K562 (cell line): Measurements from ENCODE around the gene DVL2. TPM values are rescaled to one million over a fixed set of nuclear protein-coding genes. Genes with fewer than 3 reads are reported as not detected.

Source experiments
- ADNP ChIP-seq: fragments of 200-800 bp; sonication (Bioruptor generic); IDR thresholded peaks from 2 replicates; pipeline ENCODE4 v1.6.1; 2016; ENCODE audit warnings: missing genetic modification characterization, missing compliant biosample characterization
- BRCA1 ChIP-seq, 2 experiments: fragments of 450-650 bp in 1 of 2; sonication (generic) in 1 of 2; formaldehyde crosslinking in 1 of 2; IDR thresholded peaks; 2 replicates each; pipeline versions ENCODE4 v1.5.0 to v1.6.1; 2017 to 2020; ENCODE audit warnings: mild to moderate bottlenecking in 1 of 2, missing genetic modification reagents in 1 of 2
- CCNT2 ChIP-seq: IDR thresholded peaks from 2 replicates; pipeline ENCODE4 v1.6.1; 2011; ENCODE audit warnings: borderline replicate concordance, low read depth, mild to moderate bottlenecking, moderate library complexity, mixed read lengths, low read length; ENCODE audit not compliant: insufficient read length; ENCODE audit errors: extremely low read depth
- CHD2 ChIP-seq: IDR thresholded peaks from 2 replicates; pipeline ENCODE4 v1.6.1; 2011; ENCODE audit warnings: low read depth, low read length
- ETV5 ChIP-seq: sonication (generic); formaldehyde crosslinking; IDR thresholded peaks from 2 replicates; pipeline ENCODE4 v1.4.0; 2020; ENCODE audit warnings: low read depth, mild to moderate bottlenecking, missing genetic modification reagents
- FOXJ2 ChIP-seq: fragments of 200-800 bp; sonication (Bioruptor generic); IDR thresholded peaks from 2 replicates; pipeline ENCODE4 v1.6.1; 2016; ENCODE audit warnings: missing genetic modification characterization, missing compliant biosample characterization
- HDAC3 ChIP-seq: fragments of 450-650 bp; IDR thresholded peaks from 2 replicates; pipeline ENCODE4 v1.6.1; 2018; ENCODE audit warnings: borderline replicate concordance, mild to moderate bottlenecking, moderate library complexity; ENCODE audit not compliant: partially characterized antibody
- HNRNPH1 ChIP-seq: fragments of 200-400 bp; formaldehyde crosslinking; optimal IDR thresholded peaks from 2 replicates; pipeline ENCODE3; 2017; ENCODE audit warnings: low read depth, mild to moderate bottlenecking, low read length, moderate library complexity
- IRF2 ChIP-seq: sonication (generic); formaldehyde crosslinking; IDR thresholded peaks from 2 replicates; pipeline ENCODE4 v1.8.1; 2022; ENCODE audit warnings: mild to moderate bottlenecking, missing genetic modification reagents
- KDM1A ChIP-seq, 2 experiments: fragments of 450-650 bp; IDR thresholded peaks; 2 replicates each; pipeline ENCODE4 v1.6.1; 2016; ENCODE audit warnings: mild to moderate bottlenecking in 2 of 2
- KLF10 ChIP-seq: fragments of 250-450 bp; sonication (Bioruptor Pico); IDR thresholded peaks from 2 replicates; pipeline ENCODE4 v1.6.1; 2021; ENCODE audit warnings: matching md5 sums
- MXI1 ChIP-seq: IDR thresholded peaks from 2 replicates; pipeline ENCODE4 v1.6.1; 2011; ENCODE audit warnings: low read depth, mild to moderate bottlenecking, improper control_type of control experiment, low read length
- NONO ChIP-seq, 2 experiments: fragments of 200-400 bp in 1 of 2; fragments of 450-650 bp in 1 of 2; formaldehyde crosslinking in 1 of 2; IDR thresholded peaks; 2 replicates each; pipeline ENCODE4 v1.6.1; 2017; ENCODE audit warnings: low read depth in 2 of 2, mild to moderate bottlenecking in 2 of 2, moderate library complexity in 2 of 2, low read length in 1 of 2
- OTX1 ChIP-seq: fragments of 450-650 bp; formaldehyde crosslinking; IDR thresholded peaks from 2 replicates; pipeline ENCODE4 v1.4.0; 2022; ENCODE audit warnings: mild to moderate bottlenecking
- PCBP2 ChIP-seq: fragments of 200-400 bp; formaldehyde crosslinking; IDR thresholded peaks from 2 replicates; pipeline ENCODE4 v1.6.1; 2018; ENCODE audit warnings: low read length, low read depth, mild to moderate bottlenecking, moderate library complexity; ENCODE audit not compliant: poor library complexity, severe bottlenecking
- RBM22 ChIP-seq: fragments of 200-400 bp; formaldehyde crosslinking; IDR thresholded peaks from 2 replicates; pipeline ENCODE4 v1.6.1; 2018; ENCODE audit warnings: low read length, low read depth; ENCODE audit not compliant: poor library complexity, severe bottlenecking
- SIX5 ChIP-seq, 2 experiments: IDR thresholded peaks; 2 replicates each; pipeline ENCODE4 v1.6.1; 2011; ENCODE audit warnings: low read length in 2 of 2, borderline replicate concordance in 1 of 2, low read depth in 1 of 2, mild to moderate bottlenecking in 1 of 2, moderate library complexity in 1 of 2; ENCODE audit not compliant: insufficient read depth in 1 of 2
- SMAD3 ChIP-seq: fragments of 450-650 bp; formaldehyde crosslinking; conservative IDR thresholded peaks from 2 replicates; pipeline ENCODE4 v1.4.0; 2020; ENCODE audit warnings: mild to moderate bottlenecking
- STAG1 ChIP-seq: sonication (generic); formaldehyde crosslinking; IDR thresholded peaks from 2 replicates; pipeline ENCODE4 v1.5.0; 2020; ENCODE audit warnings: missing genetic modification reagents, borderline replicate concordance
- TOE1 ChIP-seq, 2 experiments: fragments of 450-650 bp in 1 of 2; sonication (generic) in 1 of 2; formaldehyde crosslinking in 1 of 2; IDR thresholded peaks; 2 replicates each; pipeline versions ENCODE4 v1.7.1 to v1.8.0; 2016 to 2022; ENCODE audit warnings: borderline replicate concordance in 2 of 2, mild to moderate bottlenecking in 2 of 2, antibody characterized with exemption in 1 of 2, inconsistent platforms in 1 of 2, low read depth in 1 of 2, missing genetic modification reagents in 1 of 2, moderate library complexity in 1 of 2
- YY1 ChIP-seq, 3 experiments: IDR thresholded peaks; 2 replicates each; pipeline ENCODE4 v1.6.1; 2011; ENCODE audit warnings: low read length in 2 of 3, mild to moderate bottlenecking in 2 of 3, moderate library complexity in 2 of 3, borderline replicate concordance in 1 of 3, control low read depth in 1 of 3, low read depth in 1 of 3; ENCODE audit not compliant: insufficient read depth in 3 of 3, insufficient replicate concordance in 2 of 3, control insufficient read depth in 1 of 3, insufficient read length in 1 of 3; ENCODE audit errors: extremely low read depth in 1 of 3
- ZNF253 ChIP-seq: fragments of 250-450 bp; sonication (Bioruptor Pico); conservative IDR thresholded peaks from 2 replicates; pipeline ENCODE4 v1.6.1; 2021; ENCODE audit warnings: mild to moderate bottlenecking
- ZNF41 ChIP-seq: fragments of 250-450 bp; sonication (Bioruptor Pico); conservative IDR thresholded peaks from 2 replicates; pipeline ENCODE4 v1.4.0; 2020; ENCODE audit warnings: mild to moderate bottlenecking
- ZNF551 ChIP-seq: fragments of 250-450 bp; sonication (Bioruptor Pico); IDR thresholded peaks from 2 replicates; pipeline ENCODE4 v1.5.0; 2021; ENCODE audit warnings: mild to moderate bottlenecking, moderate library complexity
- ZNF766 ChIP-seq: fragments of 200-800 bp; sonication (Bioruptor generic); conservative IDR thresholded peaks from 2 replicates; pipeline ENCODE4 v1.6.1; 2016; ENCODE audit warnings: missing genetic modification characterization, missing compliant biosample characterization
- polyA plus RNA-seq, 8 experiments: library from polyadenylated mRNA; depleted of rRNA in 4 of 8; stranded (reverse) in 5 of 8; unstranded in 3 of 8; fragments of >200 nt; fragmentation: Nextera tagmentation in 2 of 8; fragmentation: Illumina TruSeq in 1 of 8; extraction: Ambion mirVana in 2 of 8; extraction: Trizol in 1 of 8; gene quantifications; 2 replicates each; pipeline versions ENCODE4 v1.2.1 to v1.2.3, GENCODE V29; 2011 to 2014; ENCODE audit warnings: inconsistent platforms in 1 of 8, missing spikeins in 1 of 8
- total RNA-seq, 7 experiments: library from RNA; depleted of rRNA in 6 of 7; stranded (reverse); fragments of >200 nt in 6 of 7; fragmentation: Illumina TruSeq in 2 of 7; extraction: Trizol in 2 of 7; gene quantifications; 2 replicates each; pipeline versions ENCODE4 v1.2.1 to v1.2.3, GENCODE V29; 2011 to 2021; ENCODE audit warnings: low replicate concordance in 1 of 7
- TF ChIP-seq, protein P1 (sequence below): fragments of 250-450 bp; sonication (Bioruptor Pico); IDR thresholded peaks from 2 replicates; pipeline ENCODE4 v1.8.0; 2022; ENCODE audit warnings: moderate library complexity, mild to moderate bottlenecking, inconsistent platforms

DVL2 gene
- total and polyA plus RNA-seq, 9 of the 15 experiments (the other 6 are each of a cell fraction or from before 2014, with no cell fraction given): 1.3 to 49.5 (median 24.3) TPM

GRCh38 chr17:7219812-7220592, 14.3 kb downstream of the DVL2 start, which contains the start of the genes ACADVL and DLG4 (continued):
- TF ChIP-seq ZNF766 (peak; percentile 58), HDAC3 (no peak), ZNF551 (CRISPR knock-in tag) (no peak), CCNT2 (no peak), SMAD3 (CRISPR knock-in tag) (no peak), IRF2 (CRISPR knock-in tag) (no peak), YY1 (IDR thresholded peaks at IDR 0.05; ENCODE audit: borderline replicate concordance in 1 of 3, control insufficient read depth in 1 of 3, extremely low read depth in 1 of 3, insufficient read depth in 3 of 3, insufficient read length in 1 of 3, insufficient replicate concordance in 2 of 3, low read depth in 1 of 3, low read length in 2 of 3) (peak in 2 of 3 experiments; percentile 44 to 67), ZNF41 (CRISPR knock-in tag) (no peak), MXI1 (0 out of 2 replicates have a peak, but pooled peaks have one; percentile 18), OTX1 (no peak), ADNP (tag) (no peak), RBM22 (no peak), KDM1A (IDR thresholded peaks at IDR 0.05) (no peak), ZNF253 (CRISPR knock-in tag) (no peak), STAG1 (no peak), CHD2 (no peak; the same call in 1 of the 2 replicates), FOXJ2 (tag) (no peak), HNRNPH1 (no peak), SIX5 (IDR thresholded peaks at IDR 0.05; ENCODE audit: borderline replicate concordance in 1 of 2, insufficient read depth in 1 of 2, low read depth in 1 of 2, low read length in 2 of 2) (peak; percentile 67 to 68; a peak in 3 of 4 replicates), ETV5 (CRISPR knock-in tag) (no peak), PCBP2 (no peak), KLF10 (CRISPR knock-in tag) (no peak), BRCA1 (IDR thresholded peaks at IDR 0.05) (no peak), BRCA1 (CRISPR knock-in tag; IDR thresholded peaks at IDR 0.05) (no peak), NONO (IDR thresholded peaks at IDR 0.05; ENCODE audit: low read depth in 2 of 2, low read length in 1 of 2) (no peak), TOE1 (IDR thresholded peaks at IDR 0.05; ENCODE audit: borderline replicate concordance) (no peak), TOE1 (CRISPR knock-in tag; IDR thresholded peaks at IDR 0.05; ENCODE audit: borderline replicate concordance, low read depth) (no peak)
- TF ChIP-seq, protein P1, sequence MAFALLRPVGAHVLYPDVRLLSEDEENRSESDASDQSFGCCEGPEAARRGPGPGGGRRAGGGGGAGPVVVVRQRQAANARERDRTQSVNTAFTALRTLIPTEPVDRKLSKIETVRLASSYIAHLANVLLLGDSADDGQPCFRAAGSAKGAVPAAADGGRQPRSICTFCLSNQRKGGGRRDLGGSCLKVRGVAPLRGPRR: no peak
